Subcutaneous adipose tissue (tissue), 4 donors: ENCODE measurements around the gene CCKAR. TPM values are rescaled to one million over a fixed set of nuclear protein-coding genes. Genes with fewer than 3 reads are reported as not detected.

Source experiments
- total RNA-seq, 4 donors: library from RNA; depleted of rRNA; stranded (reverse); fragments of >200 nt; gene quantifications; one replicate each; pipeline ENCODE4 v1.1.0, GENCODE V29; 2016
- TF ChIP-seq, protein P1 (sequence below): fragments of 450-650 bp; IDR thresholded peaks from one replicate; pipeline ENCODE4 v1.5.1; 2016; ENCODE audit warnings: low read depth, mild to moderate bottlenecking, control low read depth, antibody characterized with exemption, moderate library complexity

Gene CCKAR
- total RNA-seq, 4 donors from 2014 or later = not detected

DNA sequence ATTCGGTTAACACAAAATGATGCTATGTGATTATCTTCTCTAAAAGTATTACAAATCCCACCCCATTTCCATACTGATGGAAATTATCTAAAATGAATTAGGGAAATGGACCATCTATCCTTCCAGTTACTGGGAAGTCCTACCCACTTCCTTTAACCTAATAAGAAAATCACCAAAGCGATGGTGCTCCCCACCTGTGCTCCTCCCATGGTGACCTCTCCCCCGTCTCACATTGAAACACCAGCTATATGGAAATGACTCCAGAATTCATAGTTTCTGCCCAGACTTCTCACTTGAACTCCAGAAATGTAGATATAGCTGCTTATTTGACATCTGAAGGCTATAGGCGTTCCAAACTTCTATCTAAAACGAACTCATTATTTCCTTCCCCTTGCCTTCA is 48.5 kb downstream of the CCKAR start:
- TF ChIP-seq, protein P1, sequence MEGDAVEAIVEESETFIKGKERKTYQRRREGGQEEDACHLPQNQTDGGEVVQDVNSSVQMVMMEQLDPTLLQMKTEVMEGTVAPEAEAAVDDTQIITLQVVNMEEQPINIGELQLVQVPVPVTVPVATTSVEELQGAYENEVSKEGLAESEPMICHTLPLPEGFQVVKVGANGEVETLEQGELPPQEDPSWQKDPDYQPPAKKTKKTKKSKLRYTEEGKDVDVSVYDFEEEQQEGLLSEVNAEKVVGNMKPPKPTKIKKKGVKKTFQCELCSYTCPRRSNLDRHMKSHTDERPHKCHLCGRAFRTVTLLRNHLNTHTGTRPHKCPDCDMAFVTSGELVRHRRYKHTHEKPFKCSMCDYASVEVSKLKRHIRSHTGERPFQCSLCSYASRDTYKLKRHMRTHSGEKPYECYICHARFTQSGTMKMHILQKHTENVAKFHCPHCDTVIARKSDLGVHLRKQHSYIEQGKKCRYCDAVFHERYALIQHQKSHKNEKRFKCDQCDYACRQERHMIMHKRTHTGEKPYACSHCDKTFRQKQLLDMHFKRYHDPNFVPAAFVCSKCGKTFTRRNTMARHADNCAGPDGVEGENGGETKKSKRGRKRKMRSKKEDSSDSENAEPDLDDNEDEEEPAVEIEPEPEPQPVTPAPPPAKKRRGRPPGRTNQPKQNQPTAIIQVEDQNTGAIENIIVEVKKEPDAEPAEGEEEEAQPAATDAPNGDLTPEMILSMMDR = no peak

DNA sequence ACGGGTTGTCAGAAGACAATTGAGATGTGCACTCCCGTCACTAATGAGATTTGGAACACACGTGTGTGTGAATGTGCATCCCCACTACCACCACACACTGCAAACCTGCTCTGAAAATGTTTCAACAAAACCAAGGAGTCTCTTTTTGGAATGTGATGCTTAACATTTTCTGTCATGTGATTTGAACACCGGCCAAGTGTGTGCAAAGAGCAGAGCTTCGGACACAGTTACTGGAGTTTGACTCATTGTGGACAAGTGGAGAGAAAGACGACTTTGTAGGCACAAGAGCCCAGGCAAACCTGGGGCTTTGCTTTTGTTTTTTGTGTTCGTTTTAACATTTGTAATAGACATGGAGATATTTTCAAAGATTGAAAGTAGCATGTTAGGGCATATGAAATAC is 49.2 kb downstream of the CCKAR start:
- TF ChIP-seq, protein P1 = no peak

DNA sequence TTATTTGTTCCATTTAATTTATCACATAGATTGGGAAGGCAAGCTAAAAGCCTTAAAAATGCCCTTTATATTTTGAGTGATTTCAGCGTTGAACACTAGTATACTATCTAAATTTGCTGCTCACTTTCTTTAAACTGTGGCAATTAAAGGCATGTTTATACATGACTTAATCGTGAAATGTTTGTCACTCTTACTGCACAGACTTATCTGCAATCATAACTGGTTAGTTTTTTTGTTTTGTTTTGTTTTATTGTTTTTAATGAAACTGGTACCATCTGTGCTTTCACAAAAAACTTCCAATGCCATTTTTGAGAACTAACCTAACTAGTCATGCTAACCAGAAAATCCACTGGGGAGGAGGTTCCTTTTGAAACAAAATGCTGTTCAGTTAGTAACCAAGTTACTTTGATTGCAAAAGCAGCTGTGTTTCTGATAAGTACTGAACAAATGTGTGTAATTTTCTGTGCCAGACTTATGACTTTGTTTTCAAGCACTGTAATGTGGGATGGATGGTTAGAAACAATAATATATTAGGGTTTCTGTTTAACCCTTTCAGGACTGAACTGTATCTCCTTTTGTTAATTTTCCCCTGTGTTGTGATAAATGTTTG is 56.1 kb downstream of the CCKAR start:
- TF ChIP-seq, protein P1 = no peak

DNA sequence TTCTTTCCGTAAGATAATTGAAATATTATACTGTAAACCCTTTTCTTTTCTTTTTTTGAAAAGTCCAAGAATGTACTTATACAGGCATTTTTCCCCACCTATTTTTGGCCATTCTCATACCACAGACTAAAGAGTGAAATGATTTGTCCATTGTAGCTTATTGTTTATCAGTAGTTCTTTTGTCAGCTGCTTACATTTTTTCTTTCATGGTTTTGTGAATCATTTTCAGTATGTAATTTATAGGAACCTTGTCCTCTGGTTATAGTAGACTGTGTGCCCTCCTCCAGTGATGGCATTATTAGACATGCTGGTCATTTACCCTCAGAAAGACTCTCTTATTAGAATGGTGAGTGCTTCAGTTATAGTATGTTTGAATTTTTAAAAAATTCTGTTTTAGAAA is 56.7 kb downstream of the CCKAR start:
- TF ChIP-seq, protein P1 = no peak

DNA sequence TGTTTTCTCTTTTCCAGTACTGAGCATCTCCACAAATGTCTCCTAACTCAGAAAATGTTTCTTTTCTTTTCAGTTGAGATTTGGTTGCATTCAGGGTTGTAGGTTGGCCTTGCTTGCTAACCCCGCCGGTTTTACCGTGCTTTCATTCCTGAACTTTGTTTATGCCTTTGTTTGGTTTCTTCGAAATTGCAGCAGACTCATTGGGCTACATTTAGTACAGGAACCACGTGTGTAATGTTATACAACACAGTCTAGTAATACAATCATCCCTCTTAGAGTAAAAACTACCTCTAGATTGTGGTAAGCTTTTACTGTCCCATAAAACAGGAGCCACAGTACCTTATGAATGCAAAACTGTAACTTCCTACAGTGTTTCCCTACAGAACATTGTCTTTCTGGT is 57.9 kb downstream of the CCKAR start:
- TF ChIP-seq, protein P1 = no peak

DNA sequence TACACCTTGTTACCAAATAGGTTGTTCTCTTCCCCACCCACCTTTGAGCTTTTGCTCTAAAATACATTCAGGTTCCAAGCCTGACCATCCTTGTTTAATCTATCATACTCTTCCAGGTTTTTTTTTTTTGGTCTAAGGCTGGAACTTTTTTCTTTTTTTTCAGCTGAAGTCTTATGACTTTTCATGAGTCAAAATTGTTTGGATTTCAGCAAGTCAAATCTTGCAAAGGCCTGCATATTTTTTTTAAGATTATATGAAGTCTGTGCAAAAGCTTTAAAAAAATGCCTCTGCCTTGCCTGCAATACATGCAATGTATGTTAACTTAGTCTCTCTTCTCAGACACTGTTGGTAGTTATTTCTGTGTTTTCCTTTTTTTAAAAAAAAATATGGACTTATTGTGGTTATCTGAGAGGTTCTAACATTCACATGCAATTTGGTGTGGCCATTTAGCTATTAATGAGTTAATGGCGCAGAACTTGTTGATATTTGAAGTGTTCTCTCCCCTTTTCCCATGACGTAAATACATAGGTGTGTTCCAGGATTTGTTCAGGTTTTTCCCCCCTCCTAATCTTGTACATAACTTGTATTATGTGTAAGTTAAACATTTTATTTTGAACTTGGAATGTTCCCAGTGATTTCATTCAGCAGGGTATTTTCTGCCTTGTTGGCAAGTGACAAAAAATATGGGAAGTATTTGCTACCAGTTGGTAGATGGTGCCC is 58.7 kb downstream of the CCKAR start:
- TF ChIP-seq, protein P1 = no peak

Other genes starting within 250 kb of the CCKAR start
- 100 to 1,000 TPM; 115 to 214 (median 173) TPM for gene RBPJ, start 169.5 kb downstream of the CCKAR start, total RNA-seq
- gene TBC1D19, start 93.6 kb upstream of the CCKAR start, total RNA-seq = 10 to 100 TPM in 3 of 4 donors, 1 to 10 TPM in 1; 9.8 to 17.0 (median 14.4) TPM